Right cardiac atrium (tissue), 5 donors: ENCODE results near the gene PDE7B. TPM values are rescaled to one million over a fixed set of nuclear protein-coding genes. Genes with fewer than 3 reads are reported as not detected.

ENCODE experiments used
- ATAC-seq, 2 donors: fragments of 200-7000 bp; cut with Tn5 transposase; one replicate each; pipeline versions ENCODE4 v1.8.0 to v1.9.1; 2020; ENCODE audit warnings: moderate library complexity in 2 of 2, mild to moderate bottlenecking in 1 of 2
- DNase-seq, 3 donors: peaks; one replicate each; pipeline ENCODE4 v3.0.0-alpha.2; 2020
- H3K27ac ChIP-seq: one replicate; pipeline ENCODE4 v1.5.1; 2013; ENCODE audit warnings: mild to moderate bottlenecking, low read length, control low read depth, moderate library complexity
- H3K27me3 ChIP-seq: one replicate; pipeline ENCODE4 v1.6.1; 2013; ENCODE audit not compliant: control insufficient read depth, insufficient read depth
- H3K4me1 ChIP-seq: one replicate; pipeline ENCODE4 v1.6.1; 2013; ENCODE audit warnings: low read length; ENCODE audit not compliant: control insufficient read depth, insufficient read depth
- H3K4me3 ChIP-seq: one replicate; pipeline ENCODE4 v1.5.1; 2013; ENCODE audit warnings: low read length, control low read depth
- H3K9me3 ChIP-seq: one replicate; pipeline ENCODE4 v1.6.1; 2013; ENCODE audit warnings: low read length; ENCODE audit not compliant: control insufficient read depth
- WGBS: extraction: QIAGEN DNeasy Blood & Tissue Kit; methylation state at CpG from one replicate; pipeline ENCODE4 v1.1.7; 2013; 5-methylcytosine and 5-hydroxymethylcytosine counted together
- intact Hi-C, 4 donors: fragments of 100-400 bp; cut with DNase I; formaldehyde crosslinking; loops; one replicate each; pipeline versions ENCODE4 v1.11.0 to v1.14.0; 2022 to 2023
- polyA plus RNA-seq: library from polyadenylated mRNA; stranded (reverse); fragments of 200-250 nt; gene quantifications from one replicate; pipeline ENCODE4 v1.2.3, GENCODE V29; 2013
- total RNA-seq, 4 donors: library from RNA; stranded (reverse); fragmentation: NEBNext Ultra II Directional; extraction: Animal tissue kit (Norgen Biotek cat#: 25700); gene quantifications; one replicate each; pipeline ENCODE4 v1.2.1, GENCODE V29; 2021
- donor health status: healthy with polysubstance abuse.
- donor health status: DM: no; HTN: yes; CAD: no.
- donor health status: DM: no; HTN: no; CAD: no.
- donor health status: DM: no; HTN: yes; CAD: no; lungs with severe emphysema.
- donor health status: DM: yes; HTN: yes; CAD: no.

PDE7B gene
- total and polyA plus RNA-seq, 5 donors: 2.9 to 11.6 (median 8.3) TPM

GRCh38 chr6:136186363-136186762 is 334.9 kb downstream of the PDE7B start:
- H3K4me1 ChIP-seq: no peaks in the 10 kb centered on the region
- intact Hi-C loops: no loop called here
- H3K27me3 ChIP-seq: no peaks in the 10 kb centered on the region
- DNase-seq: no peak
- 93% methylated on average over 1 of the region's 1 CpG for WGBS
- no peak for ATAC-seq
- H3K4me3 ChIP-seq: no peak overlapping the region
- H3K27ac ChIP-seq: no peak overlapping the region
- no peaks in the 10 kb centered on the region for H3K9me3 ChIP-seq

GRCh38 chr6:136188486-136188885 is 337.0 kb downstream of the PDE7B start:
- DNase-seq (no peak), ATAC-seq (no peak)
- intact Hi-C loops: no loop called here
- Histone ChIP-seq H3K27ac (no peak overlapping the region), H3K4me3 (no peak overlapping the region), H3K27me3 (no peaks in the 10 kb centered on the region), H3K9me3 (no peaks in the 10 kb centered on the region), H3K4me1 (no peaks in the 10 kb centered on the region)
- WGBS: 84% methylated on average over 2 of the region's 2 CpGs

GRCh38 chr6:136189104-136189503 is 337.6 kb downstream of the PDE7B start:
- WGBS: 98% methylated on average over 3 of the region's 3 CpGs

GRCh38 chr6:136191606-136192312 is 340.3 kb downstream of the PDE7B start:
- peak in 1 of 3 donors; percentile 39 for DNase-seq
- no peaks in the 10 kb centered on the region for H3K27me3 ChIP-seq
- ATAC-seq: peak in 1 of 2 donors; percentile 42
- H3K4me3 ChIP-seq: no peak overlapping the region
- intact Hi-C loops: no loop called here
- H3K27ac ChIP-seq: no peak overlapping the region
- H3K4me1 ChIP-seq: no peaks in the 10 kb centered on the region
- 96% methylated on average over 32 of the region's 32 CpGs for WGBS
- H3K9me3 ChIP-seq: no peaks in the 10 kb centered on the region

More at GRCh38 chr6:136189104-136189503, 337.6 kb downstream of the PDE7B start:
- ATAC-seq: no peak
- H3K9me3 ChIP-seq: no peaks in the 10 kb centered on the region
- intact Hi-C loops: no loop called here
- H3K27me3 ChIP-seq: no peaks in the 10 kb centered on the region
- H3K27ac ChIP-seq: no peak overlapping the region
- H3K4me3 ChIP-seq: no peak overlapping the region
- no peaks in the 10 kb centered on the region for H3K4me1 ChIP-seq
- no peak for DNase-seq

- Histone ChIP-seq H3K27ac (no peak overlapping the region), H3K27me3 (no peaks in the 10 kb centered on the region), H3K4me1 (no peaks in the 10 kb centered on the region), H3K4me3 (no peak overlapping the region), H3K9me3 (no peaks in the 10 kb centered on the region)
- DNase-seq (no peak), ATAC-seq (no peak)
- intact Hi-C loops: no loop called here
- 71% methylated on average over 6 of the region's 6 CpGs for WGBS
These were observed 341.4 kb downstream of the PDE7B start for GRCh38 chr6:136192902-136193301.

- no peaks in the 10 kb centered on the region for H3K9me3 ChIP-seq
- no peak overlapping the region for H3K4me3 ChIP-seq
- ATAC-seq (no peak), DNase-seq (no peak)
- no peaks in the 10 kb centered on the region for H3K4me1 ChIP-seq
- intact Hi-C loops: no loop called here
- H3K27me3 ChIP-seq: no peaks in the 10 kb centered on the region
- 75% methylated on average over 5 of the region's 5 CpGs for WGBS
- H3K27ac ChIP-seq: no peak overlapping the region
These were observed 350.2 kb downstream of the PDE7B start for GRCh38 chr6:136201732-136202131.

- intact Hi-C loops: no loop called here
- WGBS: 94% methylated on average over 4 of the region's 4 CpGs
- ATAC-seq (no peak), DNase-seq (no peak)
- Histone ChIP-seq H3K9me3 (no peaks in the 10 kb centered on the region), H3K4me3 (no peak overlapping the region), H3K4me1 (no peaks in the 10 kb centered on the region), H3K27ac (no peak overlapping the region), H3K27me3 (no peaks in the 10 kb centered on the region)
These were observed 357.3 kb downstream of the PDE7B start for GRCh38 chr6:136208783-136209182.

- no peak for DNase-seq
- intact Hi-C loops: no loop called here
- H3K27me3 ChIP-seq: no peaks in the 10 kb centered on the region
- H3K27ac ChIP-seq: no peak overlapping the region
- no peaks in the 10 kb centered on the region for H3K9me3 ChIP-seq
- no peaks in the 10 kb centered on the region for H3K4me1 ChIP-seq
- 85% methylated on average over 2 of the region's 2 CpGs for WGBS
- ATAC-seq: no peak
- no peak overlapping the region for H3K4me3 ChIP-seq
These were observed 358.0 kb downstream of the PDE7B start for GRCh38 chr6:136209496-136209895.

GRCh38 chr6:136210398-136211165 is 359.1 kb downstream of the PDE7B start:
- peak; percentile 75 to 77 for ATAC-seq
- Histone ChIP-seq H3K4me3 (no peak overlapping the region), H3K4me1 (no peaks in the 10 kb centered on the region), H3K27ac (no peak overlapping the region), H3K27me3 (no peaks in the 10 kb centered on the region), H3K9me3 (no peaks in the 10 kb centered on the region)
- DNase-seq: peak; percentile 25 to 55 (median 54)
- intact Hi-C loops: loop anchor here in 1 of 4 donors (10.0 kb wide), 1 partner anchor 186 kb away; no protein-coding TSS in a partner anchor
- WGBS: 82% methylated on average over 13 of the region's 13 CpGs

GRCh38 chr6:136212608-136213007 is 361.1 kb downstream of the PDE7B start:
- Histone ChIP-seq H3K4me3 (no peak overlapping the region), H3K4me1 (no peaks in the 10 kb centered on the region), H3K27me3 (no peaks in the 10 kb centered on the region), H3K9me3 (no peaks in the 10 kb centered on the region), H3K27ac (no peak overlapping the region)
- no peak for DNase-seq
- 95% methylated on average over 2 of the region's 2 CpGs for WGBS
- intact Hi-C loops: loop anchor here in 1 of 4 donors (10.0 kb wide), 1 partner anchor 188 kb away; no protein-coding TSS in a partner anchor
- no peak for ATAC-seq

GRCh38 chr6:136213012-136213539 is 361.6 kb downstream of the PDE7B start:
- ATAC-seq (no peak), DNase-seq (no peak)
- Histone ChIP-seq H3K9me3 (no peaks in the 10 kb centered on the region), H3K4me1 (no peaks in the 10 kb centered on the region), H3K27me3 (no peaks in the 10 kb centered on the region), H3K4me3 (no peak overlapping the region), H3K27ac (no peak overlapping the region)
- intact Hi-C loops: loop anchor here in 1 of 4 donors (10.0 kb wide), 1 partner anchor 188 kb away; no protein-coding TSS in a partner anchor
- WGBS: 60% methylated on average over 5 of the region's 5 CpGs
